IPS DF 4.7 (cell line): ENCODE measurements around the gene AKAP6.

Experiments used
- DNase-seq: peaks from one replicate; pipeline ENCODE4 v3.0.0-alpha.2; 2013; ENCODE audit warnings: low spot score; ENCODE audit errors: extremely low read depth

AKAP6 gene

DNA sequence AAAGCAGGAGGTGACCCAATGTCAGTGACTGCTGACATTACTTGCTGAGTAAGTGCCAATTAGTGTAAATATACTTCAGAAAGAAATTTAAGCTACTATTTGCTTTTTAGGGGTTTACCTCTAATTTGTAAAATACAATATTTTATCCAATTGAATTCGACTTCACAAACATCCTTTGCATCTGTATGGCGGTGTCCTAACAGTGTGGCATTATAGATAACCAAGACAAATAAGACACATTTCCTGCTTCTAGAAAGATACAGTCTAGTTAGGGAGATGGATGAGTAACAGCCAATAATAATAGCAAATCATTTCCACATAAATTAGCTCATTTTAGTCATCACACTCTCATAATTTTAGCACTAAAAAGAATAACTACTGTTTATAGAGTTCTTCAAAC lies 196.5 kb downstream of the AKAP6 start:
- no peak for DNase-seq

DNA sequence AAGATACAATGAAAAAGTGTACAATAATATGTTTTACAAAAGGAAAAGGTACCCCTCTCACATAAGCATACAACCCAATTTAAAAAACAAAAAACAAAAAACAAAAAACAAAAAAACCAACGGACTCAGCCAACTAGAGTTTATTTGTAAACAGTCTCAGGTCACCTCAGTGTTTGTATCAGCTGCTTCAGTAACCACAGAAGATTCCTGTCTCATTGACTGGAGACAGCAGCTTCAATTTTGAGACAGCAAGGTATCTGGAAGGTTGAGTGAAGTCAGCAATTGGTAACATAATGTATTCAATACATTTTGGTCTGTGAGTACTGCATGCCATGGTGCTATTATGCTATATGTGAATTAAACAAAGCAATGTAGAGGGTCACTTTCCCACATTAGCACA lies 201.7 kb downstream of the AKAP6 start:
- DNase-seq, result no peak

DNA sequence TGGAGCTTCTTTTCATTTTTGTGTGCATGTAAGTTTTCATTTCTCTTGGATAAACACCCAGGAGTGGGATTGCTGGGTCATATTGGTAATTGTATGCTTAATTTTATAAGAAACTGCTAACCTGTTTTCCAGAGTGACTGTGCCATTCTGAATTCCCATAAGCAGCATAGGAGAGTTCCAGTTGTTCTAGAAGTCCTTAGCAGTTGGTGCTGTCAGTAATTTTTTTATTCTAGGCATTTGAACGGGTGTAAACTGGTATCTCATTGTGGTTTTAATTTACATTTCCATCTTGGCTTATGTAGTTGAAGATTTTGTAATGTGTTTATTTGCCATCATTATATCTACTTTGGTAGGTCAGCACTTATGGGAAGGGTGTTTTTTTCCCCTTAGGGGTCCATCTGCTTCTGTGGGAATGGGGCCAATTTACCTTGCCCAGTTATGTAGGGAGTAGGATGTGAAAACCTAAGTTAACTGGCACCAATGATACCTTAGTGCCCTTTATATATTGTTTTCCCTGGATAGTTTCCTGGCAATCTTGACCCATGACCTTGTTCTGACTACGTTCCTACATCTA lies 202.9 kb downstream of the AKAP6 start:
- DNase-seq, result no peak

DNA sequence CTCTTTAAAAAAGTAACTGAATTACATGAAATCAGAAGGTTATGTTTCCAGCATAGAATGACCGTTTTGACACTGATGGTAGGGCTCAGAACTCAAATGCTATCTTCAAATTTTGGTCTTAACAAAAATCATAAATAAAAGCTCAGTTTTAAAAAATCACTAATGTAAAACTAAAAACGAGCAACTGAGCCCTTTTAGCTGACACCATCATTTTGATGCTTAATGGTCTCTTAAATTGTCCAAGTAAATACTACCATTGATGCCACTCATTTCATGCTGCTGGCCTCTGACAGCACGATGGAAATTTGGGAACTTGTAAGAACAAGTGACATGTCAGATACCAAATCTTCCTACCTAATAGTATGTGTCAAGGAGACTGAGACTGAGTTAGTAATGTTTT lies 205.0 kb downstream of the AKAP6 start:
- DNase-seq, result no peak

DNA sequence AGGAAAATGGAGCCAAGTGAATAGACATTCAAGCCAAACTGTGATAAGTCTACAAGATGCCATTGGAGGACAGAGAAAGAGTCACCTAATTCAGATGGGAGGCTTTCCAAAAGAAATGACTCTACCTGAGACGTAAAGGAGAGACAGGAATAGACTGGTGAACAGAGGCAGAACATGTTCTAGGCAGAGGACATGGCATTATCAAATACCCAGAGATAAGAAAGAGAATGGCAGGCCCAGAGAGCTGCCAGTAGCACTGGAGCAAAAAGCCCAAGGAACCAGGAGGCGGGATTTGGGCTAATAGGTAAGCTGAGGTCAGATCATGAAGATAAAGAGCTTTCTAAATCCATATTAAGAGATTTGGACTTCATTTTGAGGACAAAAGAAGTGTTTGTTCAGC lies 207.1 kb downstream of the AKAP6 start:
- no peak for DNase-seq

DNA sequence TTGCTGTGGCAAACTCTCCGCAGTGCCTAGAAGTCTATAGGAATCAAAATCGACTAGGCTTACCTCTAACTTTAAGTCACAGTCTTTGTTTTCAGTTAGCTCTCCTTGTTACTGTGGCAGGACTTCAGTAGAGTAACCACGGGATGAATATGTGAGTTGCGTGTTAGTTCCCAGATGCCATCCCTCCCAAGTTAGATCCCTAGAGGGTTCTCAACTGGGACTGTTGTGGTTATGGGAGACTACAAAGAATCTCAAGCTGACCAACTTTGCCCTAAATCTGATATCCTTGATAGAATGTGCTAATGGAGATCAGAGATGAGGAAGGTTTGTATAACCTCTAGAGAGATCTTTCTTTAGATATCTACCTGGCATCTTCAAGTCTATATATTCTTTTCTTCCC lies 208.1 kb downstream of the AKAP6 start:
- no peak for DNase-seq

DNA sequence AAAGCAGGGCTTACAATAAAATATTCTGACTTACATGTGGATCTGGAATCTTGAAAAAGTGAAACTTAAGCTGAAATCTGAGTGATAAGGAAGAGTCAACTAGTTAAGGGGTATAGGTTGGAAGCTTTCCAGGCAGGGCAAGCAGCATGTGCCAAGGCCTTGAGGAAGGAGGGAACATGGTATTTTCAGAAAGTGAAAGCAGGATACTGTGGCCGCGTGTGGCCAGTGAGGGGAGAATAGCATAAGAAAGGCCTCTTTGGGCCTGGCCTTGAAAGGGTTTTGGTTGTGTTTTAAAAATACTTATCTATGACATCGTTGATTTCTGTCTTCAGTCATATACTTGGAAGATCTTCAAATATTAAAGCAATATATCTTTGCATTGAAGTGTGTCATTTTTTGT lies 213.4 kb downstream of the AKAP6 start:
- no peak for DNase-seq

DNA sequence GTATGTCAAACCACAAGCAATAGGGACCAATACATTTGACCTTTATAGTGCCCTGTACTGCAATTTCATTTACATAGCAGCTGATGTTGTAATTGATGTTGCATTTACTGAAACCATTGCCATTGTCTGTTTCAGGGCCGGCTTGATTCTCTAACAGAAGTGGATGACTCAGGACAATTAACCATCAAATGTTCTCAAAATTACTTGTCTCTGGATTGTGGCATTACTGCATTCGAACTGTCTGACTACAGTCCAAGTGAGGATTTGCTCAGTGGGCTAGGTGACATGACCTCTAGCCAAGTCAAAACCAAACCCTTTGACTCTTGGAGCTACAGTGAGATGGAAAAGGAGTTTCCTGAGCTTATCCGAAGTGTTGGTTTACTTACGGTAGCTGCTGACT lies 216.0 kb downstream of the AKAP6 start:
- DNase-seq, result no peak

DNA sequence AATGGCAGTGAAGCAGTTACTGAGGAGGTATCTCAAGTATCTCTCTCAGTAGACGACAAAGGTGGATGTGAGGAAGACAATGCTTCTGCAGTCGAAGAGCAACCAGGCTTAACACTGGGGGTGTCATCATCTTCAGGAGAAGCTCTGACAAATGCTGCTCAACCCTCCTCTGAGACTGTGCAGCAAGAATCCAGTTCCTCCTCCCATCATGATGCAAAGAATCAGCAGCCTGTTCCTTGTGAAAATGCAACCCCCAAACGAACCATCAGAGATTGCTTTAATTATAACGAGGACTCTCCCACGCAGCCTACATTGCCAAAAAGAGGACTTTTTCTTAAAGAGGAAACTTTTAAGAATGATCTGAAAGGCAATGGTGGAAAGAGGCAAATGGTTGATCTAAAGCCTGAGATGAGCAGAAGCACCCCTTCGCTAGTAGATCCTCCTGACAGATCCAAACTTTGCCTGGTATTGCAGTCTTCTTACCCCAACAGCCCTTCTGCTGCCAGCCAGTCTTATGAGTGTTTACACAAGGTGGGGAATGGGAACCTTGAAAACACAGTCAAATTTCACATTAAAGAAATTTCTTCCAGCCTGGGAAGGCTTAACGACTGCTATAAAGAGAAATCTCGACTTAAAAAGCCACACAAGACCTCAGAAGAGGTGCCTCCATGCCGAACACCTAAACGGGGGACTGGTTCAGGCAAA lies 216.6 kb downstream of the AKAP6 start:
- no peak for DNase-seq

DNA sequence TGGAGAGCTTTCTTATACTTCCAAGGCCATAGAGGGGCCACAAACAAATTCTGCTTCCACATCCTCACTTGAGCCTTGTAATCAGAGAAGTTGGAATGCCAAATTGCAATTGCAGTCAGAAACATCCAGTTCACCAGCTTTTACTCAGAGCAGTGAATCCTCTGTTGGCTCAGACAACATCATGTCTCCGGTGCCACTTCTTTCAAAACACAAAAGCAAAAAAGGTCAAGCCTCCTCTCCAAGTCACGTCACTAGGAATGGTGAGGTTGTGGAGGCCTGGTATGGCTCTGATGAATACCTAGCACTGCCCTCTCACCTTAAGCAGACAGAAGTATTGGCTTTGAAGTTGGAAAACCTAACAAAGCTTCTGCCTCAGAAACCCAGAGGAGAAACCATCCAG lies 217.1 kb downstream of the AKAP6 start:
- DNase-seq, result no peak

DNA sequence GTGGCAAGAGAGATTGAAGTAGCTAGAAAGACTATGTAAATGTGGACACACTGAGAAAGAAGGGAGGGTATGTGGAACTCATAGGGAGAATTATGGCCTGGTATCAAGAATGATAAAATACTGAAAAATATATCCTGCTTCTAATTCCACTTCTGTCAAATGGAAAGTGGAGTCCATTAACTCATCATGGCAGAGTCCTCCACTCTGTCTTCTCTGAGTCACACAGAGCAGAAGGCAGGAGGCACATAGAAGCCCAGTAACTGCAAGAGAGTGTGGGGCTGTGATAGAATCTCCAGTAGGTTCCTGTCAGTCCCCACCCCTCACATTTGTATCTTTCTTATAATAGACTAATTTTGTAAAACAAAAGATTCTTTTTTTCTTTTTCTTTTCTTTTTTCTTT lies 223.7 kb downstream of the AKAP6 start:
- no peak for DNase-seq

DNA sequence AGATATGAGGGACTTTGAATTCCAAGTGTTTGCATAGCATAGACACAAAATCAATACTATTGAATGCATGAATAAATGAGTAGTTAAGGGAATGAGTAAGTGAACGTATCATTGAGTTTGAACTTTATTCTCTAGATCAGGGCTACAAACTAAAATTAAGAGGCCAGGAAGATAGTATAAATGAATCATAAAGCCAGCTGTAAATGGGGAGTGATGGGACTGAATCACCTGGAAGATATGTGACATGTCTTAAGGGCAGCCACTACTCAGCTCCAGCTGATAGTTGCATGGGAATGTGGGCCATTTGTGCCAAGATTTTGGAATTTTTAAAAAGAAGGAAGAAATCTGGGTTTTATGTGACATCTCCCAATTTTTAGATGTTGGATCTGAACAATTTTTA lies 229.9 kb downstream of the AKAP6 start:
- DNase-seq, result no peak

DNA sequence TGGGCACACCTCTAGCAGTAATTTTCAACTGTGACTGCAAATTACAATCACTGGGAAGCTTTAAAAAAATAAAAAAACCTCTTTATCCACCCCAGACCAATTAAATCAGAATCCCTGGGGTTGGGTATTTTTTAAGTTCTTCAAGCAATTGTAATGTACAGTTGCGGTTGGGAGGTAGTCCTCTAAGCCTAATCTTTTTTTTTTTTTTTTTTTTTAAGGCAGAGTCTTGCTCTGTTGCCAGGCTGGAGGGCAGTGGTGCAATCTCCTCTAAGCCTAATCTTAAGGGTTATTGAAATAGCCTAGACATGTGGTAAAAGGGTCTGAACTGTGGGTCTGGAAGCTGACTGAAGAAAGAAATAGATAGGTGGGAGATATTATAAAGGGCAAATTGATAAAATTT lies 230.5 kb downstream of the AKAP6 start:
- no peak for DNase-seq

DNA sequence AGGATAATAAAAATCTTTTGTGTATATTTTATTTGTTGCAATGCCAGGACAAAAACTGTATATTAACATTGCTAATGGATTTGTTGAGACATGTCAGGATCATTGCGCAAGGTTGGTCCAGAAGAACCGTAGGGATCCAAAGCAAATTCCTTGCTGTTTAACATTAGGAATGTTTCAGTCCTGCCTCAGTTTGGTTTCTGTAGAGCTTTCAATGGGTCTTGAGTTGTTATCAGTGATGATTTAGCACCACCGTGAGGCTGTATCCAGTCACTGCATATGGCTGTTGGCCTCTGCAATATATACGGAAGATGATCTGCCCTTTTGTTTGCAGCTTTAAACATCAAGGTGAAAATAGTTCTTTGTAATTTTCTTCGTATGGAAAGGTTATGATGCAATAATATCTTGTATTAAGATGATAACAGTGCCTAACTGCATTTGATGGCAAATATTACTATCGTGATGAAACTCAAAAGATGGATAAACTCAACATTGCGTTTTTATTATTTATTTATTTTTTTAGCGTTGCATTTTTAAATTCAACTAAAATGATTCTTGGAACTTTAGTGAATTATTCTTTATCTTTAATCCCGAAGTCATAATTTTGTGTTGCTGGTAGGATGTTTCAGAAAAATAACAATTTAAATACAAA lies 231.2 kb downstream of the AKAP6 start:
- DNase-seq, result peak; percentile 56

DNA sequence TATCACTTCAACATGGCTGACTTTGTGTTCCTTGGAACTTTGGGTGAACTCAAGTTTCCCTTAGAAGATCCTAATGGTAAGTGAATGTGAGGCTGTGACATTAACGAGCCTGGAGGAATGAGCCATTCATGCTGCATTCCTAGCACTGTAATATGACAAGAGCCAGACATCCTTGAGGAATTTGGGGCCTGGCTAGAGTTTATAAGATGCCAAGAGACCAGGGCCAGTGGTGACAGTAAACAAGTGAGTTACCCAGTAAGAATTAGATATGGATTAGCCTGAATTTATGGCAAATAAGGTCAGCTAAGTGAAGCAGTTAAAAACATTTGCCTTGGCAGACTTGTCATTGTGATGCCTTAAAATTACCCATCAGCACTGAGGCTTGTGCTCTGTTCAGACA lies 232.4 kb downstream of the AKAP6 start:
- no peak for DNase-seq

DNA sequence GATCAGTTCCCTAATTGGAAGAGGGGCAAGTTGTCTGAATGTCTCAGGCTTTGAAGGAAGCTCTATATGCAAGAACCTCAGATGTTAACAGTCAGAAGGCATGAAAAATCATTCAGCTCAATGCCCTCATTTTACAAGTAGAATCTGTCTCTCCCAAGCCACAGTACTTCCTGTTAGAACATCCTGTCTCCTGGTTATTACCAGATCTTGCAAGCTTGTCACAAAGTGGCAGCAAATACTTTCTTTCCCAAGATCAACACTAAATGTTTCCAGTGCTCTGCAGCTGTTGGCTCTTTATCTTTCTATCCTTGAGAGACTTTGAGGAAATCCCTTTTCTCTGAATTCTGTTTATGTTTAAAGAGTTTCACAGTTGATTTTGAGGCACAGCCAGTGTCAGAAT lies 235.5 kb downstream of the AKAP6 start:
- DNase-seq, result no peak

DNA sequence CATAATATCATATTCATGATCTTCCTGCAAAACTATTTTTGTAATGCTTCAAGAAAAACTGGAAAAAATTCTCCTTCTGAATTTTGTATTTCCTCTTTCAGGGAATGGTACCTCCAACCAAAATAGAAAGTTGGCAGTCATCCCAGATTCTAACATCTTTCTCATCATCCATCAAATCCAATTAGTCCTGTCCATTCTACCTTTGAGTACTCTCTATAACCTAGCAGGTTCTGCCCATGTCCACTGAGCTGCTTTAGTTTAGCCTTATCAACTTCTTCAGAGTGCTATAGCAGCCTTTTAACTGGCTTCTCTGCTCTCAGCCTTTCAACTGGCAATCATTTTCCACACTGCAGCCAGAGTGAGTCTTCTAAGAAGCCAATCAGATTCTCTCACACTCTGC lies 236.2 kb downstream of the AKAP6 start:
- no peak for DNase-seq

DNA sequence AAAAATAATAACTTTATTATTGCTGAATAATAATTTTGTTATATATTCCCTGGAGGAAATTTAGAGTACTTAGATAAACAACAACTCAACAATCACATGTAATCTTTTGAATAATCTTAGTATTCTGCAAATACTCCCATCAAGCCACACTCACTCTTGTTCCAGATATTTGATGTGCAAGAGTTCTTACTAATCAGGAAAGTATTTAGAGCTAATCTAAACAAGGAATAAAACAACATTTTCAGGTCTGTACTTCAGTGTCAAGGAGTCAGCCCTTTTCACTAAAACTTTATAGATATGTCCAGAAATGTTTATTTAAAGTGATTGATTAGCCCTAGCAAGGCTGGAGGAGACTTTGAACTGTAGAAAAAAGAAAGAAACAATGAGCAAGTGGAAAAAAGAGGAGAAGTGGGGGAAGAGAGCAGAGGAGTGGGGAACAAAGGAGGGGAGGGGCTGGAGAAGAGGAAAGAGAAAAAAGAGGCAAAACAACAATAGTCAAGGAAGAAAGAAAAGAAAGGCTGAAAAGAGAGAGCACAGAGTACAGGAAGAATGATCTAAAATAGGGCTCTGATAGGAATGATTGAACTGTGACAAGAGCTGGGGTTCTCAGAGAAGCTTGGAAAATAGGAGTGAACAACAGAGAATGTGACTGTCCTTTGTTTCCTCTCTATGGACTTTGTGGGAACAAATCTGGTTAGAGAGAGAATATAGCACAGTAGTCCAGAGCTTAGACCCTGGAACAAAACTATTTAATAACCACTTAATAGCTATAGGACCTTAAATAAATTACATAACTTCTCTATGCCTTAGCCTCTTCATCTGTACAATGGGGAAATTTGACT lies 238.7 kb downstream of the AKAP6 start:
- DNase-seq, result no peak

DNA sequence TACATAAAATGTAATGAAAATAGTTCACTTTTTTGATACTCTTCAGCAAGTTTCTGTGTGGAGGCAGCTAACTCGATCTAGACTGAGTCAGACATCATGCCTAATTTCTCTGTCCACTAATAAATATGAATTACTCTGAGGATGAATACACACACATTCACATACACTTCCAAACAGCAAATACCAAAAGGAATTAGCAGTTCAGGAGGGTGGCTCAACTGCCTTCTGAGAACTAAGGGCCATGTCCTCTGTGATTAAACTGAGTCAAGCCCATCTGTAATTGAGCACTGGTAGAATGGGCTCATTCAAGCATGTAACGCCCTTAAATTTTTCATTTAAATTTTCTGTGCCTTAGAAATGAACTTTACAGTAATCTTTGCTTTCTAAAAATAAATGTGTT lies 242.5 kb downstream of the AKAP6 start:
- DNase-seq, result no peak

DNA sequence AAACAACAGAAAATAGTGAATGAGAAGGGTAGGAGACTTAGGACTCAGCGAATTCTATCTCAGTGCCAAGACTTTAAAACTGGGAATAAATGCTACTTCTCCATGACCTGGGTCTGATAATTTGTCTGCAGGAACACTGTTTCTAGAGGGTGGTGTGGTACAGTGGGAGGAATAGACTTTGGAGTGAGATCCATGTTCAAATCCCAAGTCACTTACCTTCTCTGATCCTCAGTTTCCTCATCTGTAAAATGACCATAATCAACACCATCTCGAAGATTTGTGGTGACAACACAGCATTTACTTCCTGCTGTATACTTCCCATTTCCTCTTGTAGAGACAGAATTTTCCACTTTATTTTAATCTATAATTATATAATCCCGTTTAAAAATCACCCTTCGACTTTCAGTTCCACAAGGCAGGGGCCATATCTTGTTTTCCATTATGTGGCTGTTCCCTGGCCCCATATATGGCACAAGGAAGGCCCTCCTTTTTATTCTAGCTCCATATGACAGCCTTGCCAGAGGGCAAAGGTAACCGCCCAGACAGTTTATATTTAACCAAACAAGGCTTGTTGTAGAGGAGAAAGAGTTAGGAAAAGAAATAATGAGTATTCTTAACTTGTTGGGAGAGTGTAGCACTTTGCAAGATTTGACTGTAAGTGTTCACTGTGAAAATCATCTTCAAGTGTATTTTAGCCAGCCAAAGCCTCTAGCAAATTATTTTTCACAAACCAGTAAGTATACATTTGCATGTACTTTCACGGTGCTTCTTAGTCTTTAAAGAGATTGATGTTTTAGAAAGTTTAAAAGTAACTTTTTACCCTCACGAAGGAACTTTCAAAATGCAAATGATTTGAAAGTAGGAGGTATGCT lies 243.1 kb downstream of the AKAP6 start:
- no peak for DNase-seq

DNA sequence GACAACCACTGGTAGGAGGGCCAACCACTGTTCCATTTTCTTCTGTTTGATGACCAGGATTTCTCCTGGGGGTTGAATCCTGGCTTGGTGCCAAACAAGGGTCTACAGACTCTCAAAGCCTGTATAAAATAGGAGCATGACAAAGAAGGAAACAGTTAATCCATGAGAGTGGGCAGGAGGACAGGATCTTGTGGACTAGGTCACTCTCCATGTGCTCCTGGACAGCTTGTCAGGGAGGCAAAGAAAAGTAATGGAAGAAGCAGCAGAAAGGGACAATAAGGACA lies 243.7 kb downstream of the AKAP6 start:
- no peak for DNase-seq

DNA sequence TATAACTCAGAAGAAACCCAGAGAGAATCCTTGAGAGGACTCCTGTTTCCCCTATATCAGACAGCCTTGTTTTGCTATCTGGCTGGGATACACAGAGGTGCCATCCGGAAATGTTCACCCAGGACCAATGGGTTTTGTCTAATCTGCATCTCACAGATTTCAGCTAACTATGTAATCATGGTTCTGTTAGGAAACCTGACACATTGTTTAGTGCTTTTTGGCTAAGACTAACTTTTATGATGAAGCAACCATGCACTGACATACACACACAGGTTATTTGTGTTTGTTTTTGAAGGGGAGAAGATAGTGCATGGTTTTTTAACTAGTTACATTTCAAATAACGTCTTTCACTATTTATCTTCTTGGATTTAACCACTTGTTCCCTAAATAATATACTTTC lies 245.2 kb downstream of the AKAP6 start:
- DNase-seq, result no peak
